H9 (cell line): ENCODE measurements around the gene SOCS6. TPM values are rescaled to one million over a fixed set of nuclear protein-coding genes. Genes with fewer than 3 reads are reported as not detected.

Source experiments
- DNase-seq: peaks from one replicate; pipeline ENCODE4 v3.0.0-alpha.2; 2017
- H2AFZ ChIP-seq: one replicate; pipeline ENCODE4 v1.6.1; 2013; ENCODE audit warnings: mild to moderate bottlenecking, low read length, control low read depth, moderate library complexity
- H2AK5ac ChIP-seq: 2 replicates; pipeline ENCODE4 v1.6.1; 2013; ENCODE audit warnings: low read length, control low read depth, mixed read lengths; ENCODE audit not compliant: insufficient read length
- H2BK120ac ChIP-seq: one replicate; pipeline ENCODE4 v1.6.1; 2013; ENCODE audit warnings: low read depth, mild to moderate bottlenecking, low read length, control low read depth, inconsistent platforms; ENCODE audit not compliant: poor library complexity, severe bottlenecking
- H2BK12ac ChIP-seq: 2 replicates; pipeline ENCODE4 v1.6.1; 2013; ENCODE audit warnings: low read length, control low read depth, mixed read lengths, low read depth; ENCODE audit not compliant: insufficient read length
- H2BK15ac ChIP-seq: 2 replicates; pipeline ENCODE4 v1.6.1; 2013; ENCODE audit warnings: low read depth, low read length, control low read depth
- H2BK20ac ChIP-seq: one replicate; pipeline ENCODE4 v1.6.1; 2013; ENCODE audit warnings: low read depth, mild to moderate bottlenecking, low read length, control low read depth, inconsistent platforms; ENCODE audit not compliant: poor library complexity, severe bottlenecking
- H2BK5ac ChIP-seq: 2 replicates; pipeline ENCODE4 v1.6.1; 2013; ENCODE audit warnings: low read length, control low read depth, mixed read lengths; ENCODE audit not compliant: insufficient read length
- H3K14ac ChIP-seq: 2 replicates; pipeline ENCODE4 v1.6.1; 2013; ENCODE audit warnings: low read length, control low read depth; ENCODE audit not compliant: insufficient read depth
- H3K18ac ChIP-seq: 2 replicates; pipeline ENCODE4 v1.6.1; 2013; ENCODE audit warnings: low read depth, mild to moderate bottlenecking, mixed read lengths, low read length, control low read depth; ENCODE audit not compliant: insufficient read length
- H3K23ac ChIP-seq: 2 replicates; pipeline ENCODE4 v1.6.1; 2013; ENCODE audit warnings: low read length, control low read depth, mixed read lengths, low read depth; ENCODE audit not compliant: insufficient read length
- H3K23me2 ChIP-seq: 2 replicates; pipeline ENCODE4 v1.6.1; 2013; ENCODE audit warnings: low read depth, mild to moderate bottlenecking, mixed read lengths, low read length, control low read depth; ENCODE audit not compliant: insufficient read length, poor library complexity, severe bottlenecking
- H3K27ac ChIP-seq: 2 replicates; pipeline ENCODE4 v1.5.1; 2013; ENCODE audit warnings: low read length, control low read depth, mixed read lengths, low read depth; ENCODE audit not compliant: insufficient read length
- H3K27me3 ChIP-seq: 2 replicates; pipeline ENCODE4 v1.6.1; 2013; ENCODE audit warnings: low read length, control low read depth, inconsistent platforms; ENCODE audit not compliant: insufficient read depth
- H3K4ac ChIP-seq: 2 replicates; pipeline ENCODE4 v1.6.1; 2013; ENCODE audit warnings: low read depth, mild to moderate bottlenecking, control low read depth, inconsistent platforms, low read length, moderate library complexity
- H3K4me1 ChIP-seq: 2 replicates; pipeline ENCODE4 v1.6.1; 2013; ENCODE audit warnings: low read length, control low read depth, inconsistent platforms; ENCODE audit not compliant: insufficient read depth
- H3K4me2 ChIP-seq: 2 replicates; pipeline ENCODE4 v1.6.1; 2013; ENCODE audit warnings: low read length, control low read depth, mixed read lengths; ENCODE audit not compliant: insufficient read length, insufficient read depth
- H3K56ac ChIP-seq: 2 replicates; pipeline ENCODE4 v1.6.1; 2013; ENCODE audit warnings: low read depth, mild to moderate bottlenecking, mixed read lengths, low read length, control low read depth; ENCODE audit not compliant: insufficient read length
- H3K79me1 ChIP-seq: 2 replicates; pipeline ENCODE4 v1.6.1; 2013; ENCODE audit warnings: low read depth, mild to moderate bottlenecking, moderate library complexity, low read length, control low read depth, inconsistent platforms; ENCODE audit not compliant: insufficient read depth, poor library complexity, severe bottlenecking
- H3K79me2 ChIP-seq: 2 replicates; pipeline ENCODE4 v1.6.1; 2013; ENCODE audit warnings: low read length, control low read depth, inconsistent platforms; ENCODE audit not compliant: insufficient read depth
- H3K9ac ChIP-seq: 2 replicates; pipeline ENCODE4 v1.6.1; 2013; ENCODE audit warnings: low read length, control low read depth, mixed read lengths; ENCODE audit not compliant: insufficient read length; ENCODE audit errors: extremely low read depth
- H3K9me3 ChIP-seq: one replicate; pipeline ENCODE4 v1.6.1; 2013; ENCODE audit warnings: low read depth, low read length, inconsistent platforms; ENCODE audit not compliant: control insufficient read depth
- H3T11ph ChIP-seq: one replicate; pipeline ENCODE4 v1.6.1; 2013; ENCODE audit warnings: mild to moderate bottlenecking, low read length, control low read depth, inconsistent platforms
- H4K20me1 ChIP-seq: one replicate; pipeline ENCODE4 v1.6.1; 2013; ENCODE audit not compliant: control insufficient read depth, insufficient read length, insufficient read depth
- H4K5ac ChIP-seq: 2 replicates; pipeline ENCODE4 v1.6.1; 2013; ENCODE audit warnings: low read depth, mild to moderate bottlenecking, mixed read lengths, low read length, control low read depth; ENCODE audit not compliant: insufficient read length
- H4K8ac ChIP-seq: replicated peaks from 2 replicates; pipeline ENCODE4 v1.6.1; 2013; ENCODE audit warnings: low read length, control low read depth, mixed read lengths, low read depth; ENCODE audit not compliant: insufficient read length
- H4K91ac ChIP-seq: 2 replicates; pipeline ENCODE4 v1.6.1; 2013; ENCODE audit warnings: low read depth, mild to moderate bottlenecking, moderate library complexity, mixed read lengths, low read length, control low read depth; ENCODE audit not compliant: insufficient read length
- H3K27ac Mint-ChIP-seq, 3 experiments: 2 replicates in 2 of 3; 3 replicates in 1 of 3; pipeline ENCODE4 v1.8.0; 2020 to 2021; ENCODE audit warnings: mixed read lengths in 3 of 3, mild to moderate bottlenecking in 1 of 3, moderate library complexity in 1 of 3
- H3K27me3 Mint-ChIP-seq: 2 replicates; pipeline ENCODE4 v1.8.0; 2021; ENCODE audit warnings: low read depth, mild to moderate bottlenecking, moderate library complexity, mixed read lengths
- H3K36me3 Mint-ChIP-seq, 3 experiments: 2 replicates in 2 of 3; 3 replicates in 1 of 3; pipeline ENCODE4 v1.8.0; 2020 to 2021; ENCODE audit warnings: low read depth in 3 of 3, mixed read lengths in 3 of 3; ENCODE audit not compliant: insufficient read depth in 1 of 3
- H3K4me1 Mint-ChIP-seq, 2 experiments: 2 replicates each; pipeline ENCODE4 v1.8.0; 2020; ENCODE audit warnings: mixed read lengths in 2 of 2
- H3K4me3 Mint-ChIP-seq, 2 experiments: 2 replicates in 1 of 2; 3 replicates in 1 of 2; pipeline ENCODE4 v1.8.0; 2020 to 2021; ENCODE audit warnings: mild to moderate bottlenecking in 2 of 2, mixed read lengths in 2 of 2, moderate library complexity in 1 of 2
- H3K9me3 Mint-ChIP-seq, 2 experiments: 2 replicates in 1 of 2; 3 replicates in 1 of 2; pipeline ENCODE4 v1.8.0; 2020; ENCODE audit warnings: mild to moderate bottlenecking in 2 of 2, mixed read lengths in 2 of 2, moderate library complexity in 1 of 2
- whole genome bisulfite sequencing: extraction: QIAGEN DNeasy Blood & Tissue Kit; methylation state at CpG from one replicate; pipeline ENCODE4 v1.1.7; 2013; ENCODE audit warnings: missing lambda C conversion rate, low lambda C conversion rate, mixed read lengths; ENCODE audit not compliant: insufficient read length; ENCODE audit errors: extremely low coverage; 5-methylcytosine and 5-hydroxymethylcytosine counted together
- total RNA-seq: library from RNA; stranded (reverse); gene quantifications from 2 replicates; pipeline ENCODE4 v1.2.1, GENCODE V29; 2021
- TF ChIP-seq, protein P1 (sequence below): fragments of 200-600 bp; sonication (generic); conservative IDR thresholded peaks from 3 replicates; pipeline ENCODE4 v1.8.0; 2021; ENCODE audit warnings: antibody characterized with exemption, mild to moderate bottlenecking

Gene SOCS6
- total RNA-seq, 1 experiment from 2014 or later = 24.5 TPM

DNA sequence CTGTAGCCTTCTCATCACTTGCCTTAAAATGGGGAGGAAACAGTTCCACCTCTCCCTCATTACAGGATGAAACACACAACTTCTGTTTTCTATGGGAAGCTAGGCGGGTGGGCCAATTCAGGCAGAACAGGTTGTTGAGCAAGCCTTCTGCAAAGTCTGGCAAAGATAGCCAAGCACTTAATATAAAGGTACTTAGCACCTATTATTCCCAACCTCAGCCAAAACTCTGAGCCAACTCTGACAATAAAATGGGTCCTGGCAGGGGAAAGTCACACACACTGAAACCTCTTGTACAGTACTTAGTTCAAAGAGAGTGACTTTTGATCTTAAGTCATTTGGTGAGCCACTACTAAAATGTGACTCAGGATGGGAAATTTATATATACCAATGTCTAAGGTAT, 15.8 kb upstream of the SOCS6 start:
- H4K8ac ChIP-seq = no peak overlapping the region
- H3K4ac ChIP-seq = no peak overlapping the region
- no peak overlapping the region for H3K9ac ChIP-seq
- Mint-ChIP-seq H3K36me3 (peaks cover 14 to 27% (median 18%) of the 10 kb centered on the region in 3 experiments), H3K4me3 (no peak overlapping the region), H3K4me1 (peaks cover 0 to 6% of the 10 kb centered on the region in 2 experiments; a peak in 2 of 4 replicates), H3K27ac (no peak overlapping the region), H3K9me3 (peaks cover 25 to 37% of the 10 kb centered on the region in 2 experiments), H3K27me3 (peaks cover 3% of the 10 kb centered on the region; the same call in 1 of the 2 replicates)
- no peak overlapping the region for H3K23ac ChIP-seq
- no peak overlapping the region for H3K18ac ChIP-seq
- no peaks in the 10 kb centered on the region for H3K79me2 ChIP-seq
- H3K27me3 ChIP-seq = no peaks in the 10 kb centered on the region
- no peaks in the 10 kb centered on the region for H3K79me1 ChIP-seq
- no peak overlapping the region for H3K56ac ChIP-seq
- WGBS = no CpG with 5 or more reads among the region's 1 CpG
- no peak overlapping the region for H4K5ac ChIP-seq
- TF ChIP-seq, protein P1, sequence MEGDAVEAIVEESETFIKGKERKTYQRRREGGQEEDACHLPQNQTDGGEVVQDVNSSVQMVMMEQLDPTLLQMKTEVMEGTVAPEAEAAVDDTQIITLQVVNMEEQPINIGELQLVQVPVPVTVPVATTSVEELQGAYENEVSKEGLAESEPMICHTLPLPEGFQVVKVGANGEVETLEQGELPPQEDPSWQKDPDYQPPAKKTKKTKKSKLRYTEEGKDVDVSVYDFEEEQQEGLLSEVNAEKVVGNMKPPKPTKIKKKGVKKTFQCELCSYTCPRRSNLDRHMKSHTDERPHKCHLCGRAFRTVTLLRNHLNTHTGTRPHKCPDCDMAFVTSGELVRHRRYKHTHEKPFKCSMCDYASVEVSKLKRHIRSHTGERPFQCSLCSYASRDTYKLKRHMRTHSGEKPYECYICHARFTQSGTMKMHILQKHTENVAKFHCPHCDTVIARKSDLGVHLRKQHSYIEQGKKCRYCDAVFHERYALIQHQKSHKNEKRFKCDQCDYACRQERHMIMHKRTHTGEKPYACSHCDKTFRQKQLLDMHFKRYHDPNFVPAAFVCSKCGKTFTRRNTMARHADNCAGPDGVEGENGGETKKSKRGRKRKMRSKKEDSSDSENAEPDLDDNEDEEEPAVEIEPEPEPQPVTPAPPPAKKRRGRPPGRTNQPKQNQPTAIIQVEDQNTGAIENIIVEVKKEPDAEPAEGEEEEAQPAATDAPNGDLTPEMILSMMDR = no peak
- no peak overlapping the region for H2BK12ac ChIP-seq
- no peak overlapping the region for H2BK120ac ChIP-seq
- no peaks in the 10 kb centered on the region for H3K23me2 ChIP-seq
- no peak overlapping the region for H3T11ph ChIP-seq
- no peak overlapping the region for H2BK20ac ChIP-seq
- H2BK15ac ChIP-seq = no peak overlapping the region
- no peak for DNase-seq
- no peak overlapping the region for H2AK5ac ChIP-seq
- no peak overlapping the region for H4K91ac ChIP-seq
- H3K14ac ChIP-seq = no peak overlapping the region
- H2AFZ ChIP-seq = no peak overlapping the region
- no peak overlapping the region for H2BK5ac ChIP-seq
- no peaks in the 10 kb centered on the region for H3K9me3 ChIP-seq
- H4K20me1 ChIP-seq = no peaks in the 10 kb centered on the region
- H3K27ac ChIP-seq = no peak overlapping the region
- no peaks in the 10 kb centered on the region for H3K4me1 ChIP-seq
- H3K4me2 ChIP-seq = no peak overlapping the region
